ENCODE data around the gene DDX39B.

- TF ChIP-seq FOXP2 (optimal IDR thresholded peaks at IDR 0.05; ENCODE audit: borderline replicate concordance, extremely low read depth, extremely low read length, insufficient read depth) (no peak), POLR2AphosphoS5 (IDR thresholded peaks at IDR 0.05; ENCODE audit: low read depth, low read length) (no peak), REST (IDR thresholded peaks at IDR 0.05; ENCODE audit: insufficient read depth in 1 of 2, low read depth in 2 of 2, low read length in 2 of 2) (no peak)
Observed at GRCh38 chr6:31528821-31529328, 12.9 kb downstream of the DDX39B start, which contains the start of gene MCCD1.

Data from PFSK-1 (cell line).